GM19452 (cell line): ENCODE results near the gene SNTG2.

Experiments used
- ATAC-seq: cut with Tn5 transposase; IDR thresholded peaks from one replicate; pipeline ENCODE4 v1.9.1; 2021; ENCODE audit not compliant: unreplicated experiment

Gene SNTG2

DNA sequence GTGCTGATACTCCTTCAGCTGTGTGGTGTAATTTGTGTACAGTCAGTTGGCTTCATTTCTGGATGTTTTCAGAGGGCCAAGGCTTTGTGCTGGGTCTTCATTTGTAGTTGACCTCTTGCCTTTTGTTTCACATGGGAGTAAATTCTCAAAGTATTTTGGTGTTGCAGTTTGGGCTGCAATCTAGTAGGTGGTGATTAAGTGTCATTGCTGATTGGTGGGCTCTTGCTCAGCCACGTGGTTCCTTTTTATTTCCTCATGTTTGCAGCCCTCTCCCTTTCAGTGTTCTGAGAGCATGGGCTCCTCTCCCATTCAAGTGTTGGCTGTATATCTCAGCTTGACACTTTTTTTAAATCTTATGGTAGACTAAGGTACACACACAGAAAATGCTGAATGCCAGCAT, 96.8 kb downstream of the SNTG2 start:
- ATAC-seq: no peak

DNA sequence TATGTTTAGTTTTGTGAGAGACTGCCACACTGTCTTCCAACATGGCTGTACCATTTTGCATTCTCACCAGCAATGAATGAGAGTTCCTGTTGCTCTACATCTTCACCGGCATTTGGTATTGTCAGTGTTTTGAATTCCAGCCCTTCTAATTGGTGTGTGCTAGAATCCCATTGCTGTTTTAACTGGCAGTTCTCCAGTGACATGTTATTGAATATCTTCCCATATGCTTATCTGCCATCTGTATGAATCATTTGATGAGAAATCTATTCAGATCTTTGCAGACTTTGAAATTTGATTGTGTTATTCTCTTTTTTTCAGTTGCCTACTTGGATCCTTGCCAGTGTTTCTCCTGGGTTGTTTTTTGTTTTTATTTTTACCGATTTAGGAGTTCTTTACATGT, 99.0 kb downstream of the SNTG2 start:
- no peak for ATAC-seq

DNA sequence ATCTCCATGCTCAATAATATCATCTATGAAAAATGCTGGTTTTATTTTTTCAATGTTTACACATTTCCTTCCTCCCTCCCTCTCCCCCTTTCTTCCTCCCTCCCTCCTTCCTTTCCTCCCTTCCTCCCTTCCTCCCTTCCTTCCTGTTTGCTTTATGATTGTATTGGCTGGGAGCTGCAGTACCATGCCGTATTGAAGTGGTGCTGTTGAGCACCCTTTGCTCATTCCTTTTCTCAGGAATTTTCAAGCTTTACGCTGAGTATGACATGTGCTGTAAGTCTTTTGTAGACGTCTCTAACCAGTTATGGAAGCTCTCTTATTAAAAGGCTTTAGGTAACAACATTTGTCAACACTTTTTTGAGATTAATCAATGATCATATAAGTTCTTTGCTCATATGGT, 100.4 kb downstream of the SNTG2 start:
- no peak for ATAC-seq

DNA sequence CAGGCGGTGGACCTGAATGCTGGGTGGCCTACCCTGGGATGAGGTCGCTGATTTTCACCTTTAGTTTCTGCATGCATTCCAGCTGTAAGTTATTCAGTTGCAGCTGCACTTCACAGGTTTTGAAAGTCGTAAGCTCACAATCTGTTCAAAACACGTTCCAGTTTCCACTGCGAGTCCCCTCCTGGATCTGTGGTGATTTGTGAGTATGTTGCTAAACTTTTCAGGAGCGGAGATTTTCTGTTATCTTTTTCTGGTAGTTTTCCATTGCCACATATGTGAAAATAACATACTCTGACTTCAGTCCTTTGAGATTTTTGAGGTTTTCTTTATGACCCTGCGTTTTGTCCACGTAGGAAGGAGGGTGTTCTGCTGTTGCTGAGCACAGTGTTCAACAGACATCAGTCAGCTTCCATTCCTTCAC, 102.1 kb downstream of the SNTG2 start:
- no peak for ATAC-seq

DNA sequence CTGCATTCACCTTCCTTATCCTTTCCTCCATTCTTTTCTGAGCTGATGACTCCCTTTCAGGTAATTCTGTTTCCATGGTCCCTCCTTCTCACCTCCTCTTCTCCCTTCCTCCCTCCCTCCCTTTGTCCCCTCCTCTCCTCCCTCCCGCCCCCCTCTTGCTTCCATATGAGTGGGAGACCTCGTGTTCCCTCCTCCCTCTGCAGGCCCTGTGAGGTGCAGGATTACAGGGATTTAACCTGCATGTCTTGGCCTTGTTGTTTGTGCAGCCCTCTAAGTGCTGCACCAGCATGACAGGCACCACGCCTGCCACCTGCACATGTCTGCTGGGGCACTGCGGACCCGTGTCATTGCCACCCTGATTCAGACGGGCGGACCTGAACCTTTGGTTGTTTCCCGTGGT, 103.1 kb downstream of the SNTG2 start:
- ATAC-seq: no peak

DNA sequence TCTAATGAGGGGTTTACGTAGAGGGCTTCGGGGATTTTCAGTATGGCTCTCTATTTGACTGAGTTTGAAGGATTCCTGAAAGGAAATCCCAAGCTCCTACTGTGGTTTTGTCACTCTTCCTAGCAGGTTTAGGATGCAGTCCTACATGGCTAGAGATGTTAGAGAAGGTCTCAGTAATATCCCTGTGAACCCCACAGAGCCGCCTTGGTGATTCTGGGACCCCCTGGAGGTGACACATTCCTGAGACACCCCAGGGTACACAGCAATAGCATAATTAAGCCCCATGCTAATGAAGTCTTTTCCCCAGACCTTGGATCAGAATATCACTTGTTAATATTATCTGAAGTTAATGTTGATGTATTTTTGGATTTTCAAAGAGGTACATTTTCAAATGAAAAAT, 103.8 kb downstream of the SNTG2 start:
- ATAC-seq: no peak

DNA sequence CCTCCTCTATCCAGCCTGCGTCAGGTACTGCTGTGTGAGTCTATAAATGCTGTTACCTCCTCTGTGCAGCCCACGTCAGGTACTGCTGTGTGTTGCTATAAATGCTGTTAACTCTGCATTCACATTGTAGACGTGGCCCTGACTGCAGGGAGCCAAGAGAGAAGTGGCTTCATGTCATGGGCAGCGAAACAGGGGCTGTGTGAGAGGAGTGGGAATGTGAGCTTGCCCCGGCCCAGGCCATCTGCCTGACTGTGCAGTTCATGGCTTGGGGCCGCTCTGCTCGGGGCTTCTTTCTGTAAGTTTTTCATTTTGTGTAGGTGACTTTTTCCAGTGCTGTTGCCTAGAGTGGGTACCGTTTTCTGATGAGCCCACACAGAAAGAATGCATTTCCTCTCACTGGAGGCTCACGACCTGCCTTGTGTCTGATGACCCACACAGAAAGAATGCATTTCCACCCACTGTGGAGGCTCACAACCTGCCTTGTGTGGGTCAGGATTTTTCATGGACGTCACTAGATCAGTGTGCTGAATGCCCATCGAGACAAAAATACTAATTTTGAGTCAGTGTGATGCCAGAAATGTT, 104.5 kb downstream of the SNTG2 start:
- ATAC-seq: no peak

DNA sequence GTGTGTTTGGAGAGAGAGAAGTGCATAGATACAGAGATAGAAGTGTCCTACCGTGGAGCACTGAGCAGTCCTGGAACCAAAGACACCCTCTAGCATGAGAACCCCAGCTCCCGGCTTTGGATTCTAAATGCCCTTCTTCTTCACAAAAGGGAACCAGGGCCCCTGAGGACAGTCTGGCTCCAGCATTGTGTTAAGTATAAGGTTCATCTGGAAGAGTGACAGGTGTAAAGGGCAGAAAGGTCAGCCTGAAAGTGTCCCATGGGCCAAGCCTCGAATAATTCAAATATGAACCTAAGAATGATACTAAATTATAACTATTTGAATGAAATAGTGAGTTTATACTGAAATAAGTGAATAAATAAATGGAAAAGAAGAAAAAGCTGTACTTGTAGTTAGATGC, 109.7 kb downstream of the SNTG2 start:
- no peak for ATAC-seq

DNA sequence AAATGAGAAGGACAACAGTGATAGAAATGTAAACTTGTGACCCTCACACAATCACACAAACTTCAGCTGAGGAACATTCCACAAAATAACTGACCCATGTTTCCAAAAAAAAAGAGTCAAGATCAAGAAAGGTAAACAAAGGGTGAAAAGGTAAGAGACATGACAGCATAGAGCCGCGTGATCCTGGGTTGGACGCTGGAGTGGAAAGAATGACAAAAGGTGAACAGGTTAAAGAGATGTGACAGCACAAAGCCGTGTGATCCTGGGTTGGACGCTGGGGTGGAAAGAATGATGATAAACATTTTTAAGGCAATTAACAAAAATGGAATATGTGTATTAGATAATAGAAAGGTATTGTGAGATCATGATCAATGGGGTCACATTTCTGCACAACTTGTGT, 110.3 kb downstream of the SNTG2 start:
- no peak for ATAC-seq

DNA sequence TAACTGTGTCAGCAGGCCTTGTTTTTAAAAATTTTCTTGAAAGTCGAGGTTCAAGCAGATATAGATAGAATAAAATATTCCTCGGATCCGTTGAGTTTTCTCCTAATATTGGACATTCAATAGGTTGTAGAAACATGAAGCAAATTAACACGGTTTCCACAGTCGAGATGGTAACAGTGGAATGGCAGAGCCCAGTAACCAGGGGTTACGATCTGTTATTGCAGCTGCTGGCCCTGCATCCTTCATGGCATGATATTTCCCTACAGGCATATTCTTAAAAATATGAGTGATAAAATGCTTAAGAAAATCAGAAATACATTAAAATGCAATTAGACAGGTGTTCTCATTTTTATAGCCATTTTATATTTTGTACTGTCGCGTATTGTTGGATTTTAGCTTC, 117.6 kb downstream of the SNTG2 start:
- ATAC-seq: no peak

DNA sequence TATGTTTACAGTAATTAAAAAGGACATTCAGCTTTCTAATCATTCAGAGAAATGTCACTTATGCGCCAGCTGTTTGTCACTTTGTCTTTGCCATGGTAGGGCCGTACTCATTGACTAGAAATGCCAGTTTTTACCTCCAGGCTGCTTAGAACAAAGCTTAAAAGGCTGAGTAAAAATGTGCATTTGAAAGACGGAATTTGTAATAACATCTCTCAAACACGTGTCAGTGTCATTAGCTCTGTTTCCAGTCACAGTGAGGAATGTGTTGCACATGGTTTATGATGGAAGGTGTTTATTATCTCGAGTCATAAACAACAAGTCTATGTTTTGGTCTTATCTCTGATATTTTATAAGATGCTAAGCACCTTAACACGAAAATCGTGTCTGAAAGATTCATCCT, 118.2 kb downstream of the SNTG2 start:
- ATAC-seq: no peak

DNA sequence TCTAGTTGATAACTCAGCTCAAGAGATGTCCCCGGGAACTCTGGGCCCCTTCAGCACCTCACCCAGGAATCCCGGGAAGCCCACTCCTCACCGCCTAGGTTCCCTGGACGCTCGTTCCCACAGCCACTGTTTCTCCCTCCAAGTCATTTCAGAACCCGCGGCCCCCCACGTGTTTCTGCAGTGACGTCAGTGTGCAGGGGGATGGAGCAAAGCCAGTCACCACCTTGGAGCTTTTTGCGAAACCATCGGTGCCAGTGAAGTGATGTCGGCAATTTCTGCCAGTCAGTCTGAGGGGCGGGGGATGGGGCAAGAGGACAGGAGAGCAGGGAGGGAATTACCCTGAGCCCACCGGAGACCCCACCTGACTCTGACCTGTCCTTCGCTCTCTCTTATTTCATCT, 119.2 kb downstream of the SNTG2 start:
- ATAC-seq: no peak

DNA sequence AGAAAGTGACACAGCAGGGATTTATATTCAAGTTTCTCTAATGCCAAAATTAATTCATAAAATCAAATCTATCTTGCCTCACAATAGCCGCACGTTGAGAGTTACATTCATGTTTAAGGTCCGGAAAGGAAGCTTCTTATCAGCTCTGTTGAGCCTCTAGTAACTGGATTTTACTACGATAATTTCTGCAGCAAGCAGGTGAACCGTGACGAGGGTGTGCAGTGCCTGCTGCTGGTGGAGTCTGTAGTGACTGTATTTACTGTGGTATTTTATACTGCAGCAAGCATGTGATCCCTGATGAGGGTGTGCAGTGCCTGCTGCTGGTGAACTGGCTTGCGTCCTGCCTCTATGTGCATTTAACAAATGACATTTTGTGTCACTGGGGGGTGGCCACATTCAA, 120.0 kb downstream of the SNTG2 start:
- ATAC-seq: no peak

DNA sequence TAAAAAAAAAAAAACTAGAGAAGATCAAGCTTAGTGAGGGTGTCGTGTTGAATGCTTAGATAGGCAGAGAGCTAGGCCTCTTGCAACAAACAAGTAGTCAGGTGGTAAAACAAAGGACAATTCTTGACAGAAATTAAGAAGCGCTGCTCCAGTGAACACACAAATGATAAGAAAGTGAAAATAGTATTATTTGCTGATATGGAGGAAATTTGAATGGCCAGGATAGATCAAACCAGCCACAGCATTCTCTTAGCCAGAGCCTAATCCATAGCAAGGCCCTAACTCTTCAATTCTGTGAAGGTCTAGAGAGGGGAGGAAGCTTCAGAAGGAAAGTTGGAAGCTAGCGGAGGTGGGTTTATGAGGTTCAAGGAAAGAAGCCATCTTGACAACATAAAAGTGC, 121.0 kb downstream of the SNTG2 start:
- ATAC-seq: no peak

DNA sequence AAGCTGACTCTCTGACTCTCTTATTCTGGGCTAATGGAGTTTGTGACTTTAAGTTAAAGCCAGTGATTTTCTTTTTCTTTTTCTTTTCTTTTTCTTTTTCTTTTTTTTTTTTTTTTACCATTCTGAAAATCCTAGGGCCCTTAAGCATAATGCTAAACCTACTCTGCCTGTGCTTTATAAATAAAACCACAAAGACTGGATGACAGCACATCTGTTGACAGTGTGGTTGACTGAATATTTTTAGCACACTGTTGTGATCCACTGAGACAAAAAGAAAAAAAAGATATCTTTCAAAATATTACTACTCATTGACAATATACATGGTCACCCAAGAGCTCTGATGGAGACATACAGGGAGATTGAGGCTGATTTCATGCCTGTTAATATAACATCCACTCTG, 121.6 kb downstream of the SNTG2 start:
- no peak for ATAC-seq

DNA sequence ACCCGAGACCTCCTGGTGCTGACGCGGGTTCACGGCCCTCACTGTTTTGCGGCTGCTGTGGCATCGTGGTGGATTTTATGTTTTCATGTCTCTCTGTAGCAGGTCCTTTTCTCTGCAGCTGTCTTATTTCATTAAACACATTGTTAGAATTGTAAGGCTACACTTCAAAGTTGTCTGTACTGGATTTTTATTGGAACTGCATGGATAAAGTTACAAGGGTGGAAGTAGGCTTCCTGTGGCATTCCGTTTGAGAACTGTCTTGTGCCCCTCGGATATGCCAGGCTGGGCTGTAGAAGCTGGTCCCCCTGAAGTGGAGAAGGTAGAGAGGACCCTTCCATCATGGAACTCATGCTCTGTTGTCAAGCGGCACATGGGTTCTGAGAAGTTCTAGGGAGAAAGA, 127.3 kb downstream of the SNTG2 start:
- ATAC-seq: no peak

DNA sequence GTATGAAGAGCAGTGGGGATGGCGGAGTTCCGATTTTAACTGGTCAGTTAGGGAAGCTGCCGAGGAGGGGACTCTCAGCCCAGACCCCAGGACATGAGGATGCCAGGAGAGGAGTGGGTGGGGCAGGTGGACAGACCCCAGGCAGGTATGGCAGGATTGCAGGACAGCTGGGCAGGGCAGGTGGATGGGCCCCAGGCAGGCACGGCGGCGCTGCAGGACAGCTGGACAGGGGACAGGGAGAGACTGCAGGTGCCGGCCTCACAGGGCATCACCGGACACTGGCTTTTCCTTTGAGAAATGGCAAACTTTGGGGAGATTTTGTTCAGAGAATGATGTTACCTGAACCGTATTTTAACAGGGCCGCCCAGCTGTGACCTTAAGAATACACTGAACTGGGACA, 127.7 kb downstream of the SNTG2 start:
- no peak for ATAC-seq

DNA sequence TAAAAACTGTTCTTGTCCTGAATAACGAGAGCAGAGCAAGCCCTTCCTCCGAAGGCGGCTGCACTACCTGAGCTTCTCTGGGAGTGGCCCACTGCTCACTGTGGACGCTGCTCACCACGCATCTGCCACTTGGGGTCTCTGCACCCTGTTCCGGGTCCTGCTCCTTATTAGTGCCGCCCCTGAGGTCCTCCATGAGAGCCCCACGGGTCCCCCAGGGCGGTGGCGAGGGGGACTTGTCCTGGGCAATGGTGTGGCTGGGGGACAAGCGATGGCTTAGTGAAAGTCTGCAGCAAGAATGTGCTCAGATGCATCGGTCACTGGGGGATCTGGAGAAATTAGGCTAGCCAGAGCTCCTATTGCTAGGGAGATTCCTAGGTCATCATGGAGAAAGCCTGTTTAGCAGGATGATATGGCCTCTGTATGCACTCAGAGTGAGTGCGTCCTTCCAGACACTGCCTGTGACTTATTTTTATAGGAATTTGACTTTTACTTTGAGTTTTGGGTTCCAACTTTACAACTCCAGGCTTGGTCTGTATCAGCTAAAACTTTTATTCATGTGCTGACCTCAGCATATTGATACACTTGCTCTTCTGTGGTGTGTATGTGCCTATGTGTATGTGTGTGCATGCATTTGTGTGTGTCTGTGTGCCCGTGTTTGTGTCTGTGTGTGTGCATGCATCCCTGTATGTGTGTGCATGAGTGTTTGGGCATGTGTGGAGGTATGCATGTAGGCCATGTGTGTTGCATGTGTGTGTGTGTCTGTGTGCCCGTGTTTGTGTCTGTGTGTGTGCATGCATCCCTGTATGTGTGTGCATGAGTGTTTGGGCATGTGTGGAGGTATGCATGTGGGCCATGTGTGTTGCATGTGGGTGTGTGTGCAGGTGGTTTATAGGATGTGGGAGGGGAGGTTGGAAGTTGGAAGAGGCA, 129.5 kb downstream of the SNTG2 start:
- ATAC-seq: no peak

DNA sequence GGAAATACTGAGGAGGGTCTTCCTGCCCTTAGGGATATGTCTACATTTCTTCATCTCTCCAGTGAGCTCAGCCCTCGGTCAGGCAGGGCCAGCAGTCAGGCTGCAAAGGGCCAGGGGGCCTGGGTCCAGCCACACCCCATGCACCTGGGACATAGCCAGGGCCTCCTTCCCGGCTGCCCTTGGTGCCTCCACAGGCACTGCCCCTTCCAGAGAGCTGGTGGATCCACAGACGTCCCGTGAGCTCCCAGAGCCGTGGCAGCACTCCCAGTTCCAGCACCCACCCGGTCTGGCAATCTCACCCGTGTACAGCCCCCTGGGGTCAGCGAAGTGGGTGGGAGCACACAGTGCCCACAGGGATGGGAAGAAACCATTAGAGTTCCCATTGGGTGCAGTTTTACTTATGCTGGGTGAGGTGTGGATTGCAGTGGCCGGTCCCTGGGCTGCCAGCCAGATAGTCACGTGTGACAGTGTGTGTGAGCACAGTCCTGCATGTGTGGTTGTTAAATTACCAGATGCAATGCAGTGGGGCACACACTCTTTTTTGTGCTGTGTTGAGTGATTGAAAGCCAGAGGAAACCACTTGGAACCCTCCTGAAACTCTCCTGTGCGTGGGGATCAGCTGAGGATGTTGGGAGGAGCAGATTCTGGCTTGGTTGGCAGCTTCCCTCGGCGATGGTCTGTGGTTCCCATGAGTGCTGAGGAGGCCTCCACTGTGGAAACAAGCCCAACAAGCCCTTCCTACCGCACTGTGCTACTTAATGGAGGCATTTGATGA, 131.0 kb downstream of the SNTG2 start:
- ATAC-seq: no peak

DNA sequence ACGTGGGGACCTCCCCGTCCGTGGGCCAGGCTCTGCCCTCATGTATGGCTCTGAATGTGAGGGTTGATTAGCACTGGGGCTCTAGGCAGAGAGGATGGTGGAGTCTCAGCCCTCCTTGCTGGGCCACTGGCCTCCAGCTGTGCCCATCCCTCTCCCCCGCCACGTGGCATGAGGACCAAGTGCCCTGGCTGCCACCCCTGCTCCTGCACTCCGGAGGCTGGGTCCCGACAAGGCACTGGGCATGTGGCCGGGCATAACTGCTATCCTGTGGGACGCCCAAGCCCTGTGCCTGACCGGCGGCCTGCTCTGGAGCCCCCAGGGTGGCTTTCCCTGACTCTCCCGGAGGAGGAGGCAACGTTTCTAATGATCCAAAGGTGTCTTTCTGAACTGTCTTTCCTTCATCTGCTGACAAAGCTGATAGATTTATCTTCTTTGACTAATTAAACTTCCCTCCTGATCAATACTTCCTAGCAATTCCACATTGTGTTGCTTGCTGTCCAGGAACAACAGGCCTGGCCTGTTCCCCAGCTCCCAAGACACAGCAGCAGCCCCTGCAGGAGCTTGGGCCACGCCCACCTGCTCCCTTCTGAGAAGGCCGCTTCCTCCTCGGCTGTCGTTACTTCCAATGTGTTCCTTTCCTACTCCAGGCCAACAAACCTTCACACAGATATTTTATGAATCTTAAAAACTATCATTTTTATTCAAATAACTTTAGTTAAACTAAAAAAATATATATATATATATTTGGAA, 132.0 kb downstream of the SNTG2 start:
- ATAC-seq: no peak

DNA sequence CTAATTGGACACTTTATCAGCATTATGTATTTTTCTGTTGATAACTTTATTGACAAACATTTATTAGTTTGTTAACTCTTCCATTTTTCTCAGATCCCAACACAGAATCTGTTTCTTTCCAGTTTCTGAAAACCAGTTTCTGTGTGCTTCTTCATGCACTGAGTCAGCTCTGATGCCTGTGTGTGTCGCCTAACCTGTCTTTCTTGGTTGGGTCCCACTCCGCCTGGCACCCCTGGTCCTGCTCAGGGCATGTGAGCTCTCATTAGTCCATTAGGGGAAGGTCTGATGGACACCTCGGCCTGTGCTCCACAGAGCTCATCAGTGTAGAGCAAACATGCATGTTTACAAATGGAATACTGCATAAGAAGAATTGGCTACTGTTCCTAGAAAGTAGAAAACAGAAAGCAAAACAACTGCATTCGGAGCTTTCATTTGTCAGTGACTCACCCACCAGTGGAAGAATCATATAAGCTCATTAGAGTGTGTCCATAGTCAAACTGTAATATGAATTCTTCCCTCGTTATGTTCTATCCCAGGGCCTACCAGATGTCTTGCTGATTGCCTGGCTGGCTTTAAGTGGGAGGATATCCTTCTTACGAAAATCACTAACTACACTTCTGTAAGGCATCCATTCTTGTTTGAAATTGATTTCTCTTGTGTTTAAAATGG, 137.7 kb downstream of the SNTG2 start:
- ATAC-seq: no peak
